ENCODE results near the gene DLGAP1. TPM values are rescaled to one million over a fixed set of nuclear protein-coding genes. Genes with fewer than 3 reads are reported as not detected.

The DLGAP1 gene
- polyA plus RNA-seq, 1 donor from 2014 or later = 4.5 TPM

GRCh38 chr18:3867864-3868311, 587.2 kb downstream of the DLGAP1 start:
- no peaks in the 10 kb centered on the region for H3K79me2 ChIP-seq (replicated peaks; ENCODE audit: insufficient read depth, low read length)
- H3K27me3 ChIP-seq (ENCODE audit: insufficient read depth, low read depth, low read length) = no peaks in the 10 kb centered on the region
- no peak overlapping the region for H3K9ac ChIP-seq (ENCODE audit: low read length)
- no peaks in the 10 kb centered on the region for H3F3A ChIP-seq (ENCODE audit: insufficient read depth, low read length, poor library complexity, severe bottlenecking)
- H3K4me2 ChIP-seq (ENCODE audit: low read length) = no peak overlapping the region
- H3K9me2 ChIP-seq (ENCODE audit: insufficient read depth, low read length) = no peaks in the 10 kb centered on the region
- no peak overlapping the region for H3K4me3 ChIP-seq (ENCODE audit: low read length)
- TF ChIP-seq TAF1 (IDR thresholded peaks at IDR 0.05; ENCODE audit: low read depth) (no peak), RAD21 (conservative IDR thresholded peaks at IDR 0.05) (no peak), POLR2AphosphoS5 (IDR thresholded peaks at IDR 0.05) (no peak), SMC3 (conservative IDR thresholded peaks at IDR 0.05; ENCODE audit: poor library complexity) (no peak), CTCF (IDR thresholded peaks at IDR 0.05; ENCODE audit: poor library complexity, severe bottlenecking) (no peak), EP300 (conservative IDR thresholded peaks at IDR 0.05; ENCODE audit: poor library complexity, severe bottlenecking) (no peak), MXI1 (conservative IDR thresholded peaks at IDR 0.05; ENCODE audit: poor library complexity, severe bottlenecking) (no peak)
- H2AFZ ChIP-seq (ENCODE audit: low read depth, low read length) = no peak overlapping the region
- H3K36me3 ChIP-seq (ENCODE audit: insufficient read depth, low read length) = no peaks in the 10 kb centered on the region
- H4K20me1 ChIP-seq (ENCODE audit: insufficient read depth) = no peaks in the 10 kb centered on the region
- no peak overlapping the region for H3K27ac ChIP-seq (ENCODE audit: low read length)
- no peaks in the 10 kb centered on the region for H3K9me3 ChIP-seq (ENCODE audit: low read length)

- Histone ChIP-seq H3K4me2 (ENCODE audit: low read length) (no peak overlapping the region), H3K4me3 (ENCODE audit: low read length) (no peak overlapping the region), H3F3A (ENCODE audit: insufficient read depth, low read length, poor library complexity, severe bottlenecking) (no peaks in the 10 kb centered on the region), H3K79me2 (replicated peaks; ENCODE audit: insufficient read depth, low read length) (no peaks in the 10 kb centered on the region), H3K9me2 (ENCODE audit: insufficient read depth, low read length) (no peaks in the 10 kb centered on the region), H3K9me3 (ENCODE audit: low read length) (no peaks in the 10 kb centered on the region), H3K9ac (ENCODE audit: low read length) (no peak overlapping the region), H3K27me3 (ENCODE audit: insufficient read depth, low read depth, low read length) (no peaks in the 10 kb centered on the region), H4K20me1 (ENCODE audit: insufficient read depth) (no peaks in the 10 kb centered on the region), H3K36me3 (ENCODE audit: insufficient read depth, low read length) (no peaks in the 10 kb centered on the region), H2AFZ (ENCODE audit: low read depth, low read length) (no peak overlapping the region), H3K27ac (ENCODE audit: low read length) (no peak overlapping the region)
- no peak for TF ChIP-seq TAF1 (IDR thresholded peaks at IDR 0.05; ENCODE audit: low read depth)
- no peak for TF ChIP-seq SMC3 (conservative IDR thresholded peaks at IDR 0.05; ENCODE audit: poor library complexity)
These were observed 587.9 kb downstream of the DLGAP1 start for GRCh38 chr18:3867236-3867635.

- Histone ChIP-seq H2AFZ (ENCODE audit: low read depth, low read length) (no peak overlapping the region), H3F3A (ENCODE audit: insufficient read depth, low read length, poor library complexity, severe bottlenecking) (no peaks in the 10 kb centered on the region), H3K36me3 (ENCODE audit: insufficient read depth, low read length) (no peaks in the 10 kb centered on the region), H3K27ac (ENCODE audit: low read length) (no peak overlapping the region), H3K9me2 (ENCODE audit: insufficient read depth, low read length) (no peaks in the 10 kb centered on the region), H3K4me2 (ENCODE audit: low read length) (no peak overlapping the region), H4K20me1 (ENCODE audit: insufficient read depth) (no peaks in the 10 kb centered on the region), H3K27me3 (ENCODE audit: insufficient read depth, low read depth, low read length) (no peaks in the 10 kb centered on the region), H3K4me3 (ENCODE audit: low read length) (no peak overlapping the region), H3K9ac (ENCODE audit: low read length) (no peak overlapping the region), H3K9me3 (ENCODE audit: low read length) (no peaks in the 10 kb centered on the region), H3K79me2 (replicated peaks; ENCODE audit: insufficient read depth, low read length) (no peaks in the 10 kb centered on the region)
- TF ChIP-seq POLR2AphosphoS5 (IDR thresholded peaks at IDR 0.05) (no peak), EP300 (conservative IDR thresholded peaks at IDR 0.05; ENCODE audit: poor library complexity, severe bottlenecking) (no peak), TAF1 (IDR thresholded peaks at IDR 0.05; ENCODE audit: low read depth) (no peak), RAD21 (conservative IDR thresholded peaks at IDR 0.05) (no peak)
These were observed 590.3 kb downstream of the DLGAP1 start for GRCh38 chr18:3864669-3865298.

- Histone ChIP-seq H3K4me2 (ENCODE audit: low read length) (no peak overlapping the region), H3K27me3 (ENCODE audit: insufficient read depth, low read depth, low read length) (no peaks in the 10 kb centered on the region), H3K9me3 (ENCODE audit: low read length) (no peaks in the 10 kb centered on the region), H3K9ac (ENCODE audit: low read length) (no peak overlapping the region), H4K20me1 (ENCODE audit: insufficient read depth) (no peaks in the 10 kb centered on the region), H3K9me2 (ENCODE audit: insufficient read depth, low read length) (no peaks in the 10 kb centered on the region), H3K79me2 (replicated peaks; ENCODE audit: insufficient read depth, low read length) (no peaks in the 10 kb centered on the region), H3F3A (ENCODE audit: insufficient read depth, low read length, poor library complexity, severe bottlenecking) (no peaks in the 10 kb centered on the region), H3K27ac (ENCODE audit: low read length) (no peak overlapping the region), H2AFZ (ENCODE audit: low read depth, low read length) (no peak overlapping the region), H3K36me3 (ENCODE audit: insufficient read depth, low read length) (no peaks in the 10 kb centered on the region), H3K4me3 (ENCODE audit: low read length) (no peak overlapping the region)
- no peak for TF ChIP-seq CTCF (IDR thresholded peaks at IDR 0.05; ENCODE audit: poor library complexity, severe bottlenecking)
- no peak for TF ChIP-seq EP300 (conservative IDR thresholded peaks at IDR 0.05; ENCODE audit: poor library complexity, severe bottlenecking)
- TF ChIP-seq MXI1 (conservative IDR thresholded peaks at IDR 0.05; ENCODE audit: poor library complexity, severe bottlenecking) = no peak
- no peak for TF ChIP-seq SMC3 (conservative IDR thresholded peaks at IDR 0.05; ENCODE audit: poor library complexity)
- TF ChIP-seq TAF1 (IDR thresholded peaks at IDR 0.05; ENCODE audit: low read depth) = no peak
- TF ChIP-seq POLR2AphosphoS5 (IDR thresholded peaks at IDR 0.05) = no peak
- no peak for TF ChIP-seq EZH2 (IDR thresholded peaks at IDR 0.05; ENCODE audit: borderline replicate concordance, insufficient read depth, low read length, poor library complexity, severe bottlenecking)
- TF ChIP-seq RAD21 (conservative IDR thresholded peaks at IDR 0.05) = no peak
These were observed 591.5 kb downstream of the DLGAP1 start for GRCh38 chr18:3863593-3863992.

All from neural cell (in vitro differentiated cells).